CD4-positive, alpha-beta memory T cell (primary cell): ENCODE results near the gene TXNDC11. TPM values are rescaled to one million over a fixed set of nuclear protein-coding genes. Genes with fewer than 3 reads are reported as not detected.

Experiments used
- CTCF ChIA-PET: fragments of 350-600 bp; sonication (Branson Sonifier 250); formaldehyde crosslinking; loops from one replicate; lab custom pipeline; 2021; ENCODE audit warnings: inconsistent platforms; ENCODE audit not compliant: partially characterized antibody; lab: Charles Lee
- POLR2A ChIA-PET: fragments of 350-600 bp; sonication (Branson Sonifier 250); formaldehyde crosslinking; loops from one replicate; lab custom pipeline; 2021; ENCODE audit not compliant: partially characterized antibody; lab: Charles Lee
- DNase-seq, 5 donors: peaks; one replicate each; pipeline versions ENCODE4 v3.0.0 to v3.0.0-alpha.2; 2020 to 2022; ENCODE audit warnings: mixed read lengths in 1 of 5
- H3K27ac ChIP-seq: one replicate; pipeline ENCODE4 v1.7.0; 2013; ENCODE audit warnings: low read depth, low read length
- H3K27me3 ChIP-seq: 2 replicates; pipeline ENCODE4 v1.7.0; 2013; ENCODE audit warnings: mild to moderate bottlenecking, low read length, moderate library complexity; ENCODE audit not compliant: insufficient read depth
- H3K36me3 ChIP-seq: 2 replicates; pipeline ENCODE4 v1.7.0; 2013; ENCODE audit warnings: mild to moderate bottlenecking, low read length, moderate library complexity; ENCODE audit not compliant: insufficient read depth
- H3K4me1 ChIP-seq: 2 replicates; pipeline ENCODE4 v1.7.0; 2013; ENCODE audit warnings: mild to moderate bottlenecking, low read length, moderate library complexity; ENCODE audit not compliant: insufficient read depth
- H3K4me3 ChIP-seq, 2 donors: one replicate each; pipeline ENCODE4 v1.7.0; 2013; ENCODE audit warnings: low read length in 2 of 2, mild to moderate bottlenecking in 1 of 2
- H3K9me3 ChIP-seq, 2 donors: one replicate each; pipeline ENCODE4 v1.7.0; 2013; ENCODE audit warnings: low read length in 2 of 2, control low read depth in 1 of 2; ENCODE audit not compliant: control insufficient read depth in 1 of 2
- H3K27ac Mint-ChIP-seq, 7 donors: one replicate each; pipeline ENCODE4 v1.8.0; 2020 to 2021; ENCODE audit warnings: mixed read lengths in 7 of 7, mild to moderate bottlenecking in 6 of 7, inconsistent platforms in 3 of 7, moderate library complexity in 3 of 7
- H3K27me3 Mint-ChIP-seq, 2 donors: one replicate each; pipeline ENCODE4 v1.8.0; 2020 to 2021; ENCODE audit warnings: mixed read lengths in 2 of 2
- H3K36me3 Mint-ChIP-seq, 2 donors: one replicate each; pipeline ENCODE4 v1.8.0; 2020 to 2021; ENCODE audit warnings: mixed read lengths in 2 of 2, inconsistent platforms in 1 of 2, mild to moderate bottlenecking in 1 of 2
- H3K4me1 Mint-ChIP-seq, 4 donors: one replicate each; pipeline ENCODE4 v1.8.0; 2020 to 2021; ENCODE audit warnings: mixed read lengths in 4 of 4, mild to moderate bottlenecking in 1 of 4
- H3K4me3 Mint-ChIP-seq, 8 donors: one replicate each; pipeline ENCODE4 v1.8.0; 2020 to 2021; ENCODE audit warnings: mixed read lengths in 8 of 8, mild to moderate bottlenecking in 7 of 8, moderate library complexity in 6 of 8, inconsistent platforms in 3 of 8
- H3K9me3 Mint-ChIP-seq, 8 donors: one replicate each; pipeline ENCODE4 v1.8.0; 2020 to 2021; ENCODE audit warnings: mixed read lengths in 8 of 8, mild to moderate bottlenecking in 5 of 8, inconsistent platforms in 3 of 8, moderate library complexity in 1 of 8
- intact Hi-C: fragments of 100-400 bp; cut with micrococcal nuclease; formaldehyde crosslinking; loops from one replicate; pipeline ENCODE4 v1.15.1; 2023
- polyA plus RNA-seq, 2 donors: library from polyadenylated mRNA; unstranded; fragments of 300-500 nt; fragmentation: Illumina TruSeq; gene quantifications; one replicate each; pipeline ENCODE4 v1.2.3, GENCODE V29; 2021
- total RNA-seq, 2 experiments: library from RNA; stranded (reverse); gene quantifications; one replicate each; pipeline ENCODE4 v1.2.3, GENCODE V29; 2021

The TXNDC11 gene
- total and polyA plus RNA-seq, 4 experiments from 2014 or later, result 51.7 to 62.6 (median 57.3) TPM

DNA sequence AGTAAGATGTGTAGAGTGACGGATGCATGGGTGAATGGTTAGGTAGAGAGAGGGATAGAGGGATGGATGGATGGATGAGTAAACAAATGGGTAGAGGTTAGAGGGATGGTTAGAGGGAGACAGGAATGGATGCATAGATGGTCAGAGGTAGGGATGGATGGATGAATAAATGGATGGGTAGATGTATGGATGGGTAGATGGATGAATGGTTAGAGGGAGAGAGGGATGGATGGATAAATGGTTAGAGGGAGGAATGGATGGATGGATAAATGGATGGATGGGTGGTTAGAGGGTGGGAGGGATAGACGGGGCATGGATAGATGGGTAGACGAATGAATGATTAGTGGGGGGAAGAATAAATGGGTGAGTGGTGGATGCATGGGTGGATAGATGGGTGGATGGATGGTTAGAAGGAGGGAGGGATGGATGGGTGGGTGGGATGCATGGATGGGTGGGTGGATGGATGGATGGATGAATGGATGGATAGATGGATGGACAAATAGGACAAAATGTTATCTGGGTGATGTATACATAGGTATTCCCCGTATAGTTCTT is 103.6 kb downstream of the TXNDC11 start:
- intact Hi-C loops, result no loop called here
- POLR2A ChIA-PET, result interaction anchor here (0.7 to 4.4 kb wide), 3 partner anchors 17 to 311 kb away, joined by 3 to 26 read pairs (median 4); no protein-coding TSS in a partner anchor

GRCh38 chr16:11638140-11638539 is 104.5 kb downstream of the TXNDC11 start:
- Mint-ChIP-seq H3K4me3 (no peak overlapping the region), H3K36me3 (no peaks in the 10 kb centered on the region), H3K9me3 (no peaks in the 10 kb centered on the region), H3K4me1 (peaks cover 14 to 25% (median 24%) of the 10 kb centered on the region in 4 donors), H3K27ac (no peak overlapping the region), H3K27me3 (no peaks in the 10 kb centered on the region)
- CTCF ChIA-PET, result interaction anchor here (0.8 to 1.7 kb wide), 5 partner anchors 16 to 106 kb away, joined by 3 to 10 read pairs (median 4); partner anchors contain the start of gene LITAF
- POLR2A ChIA-PET, result interaction anchor here (0.6 to 4.4 kb wide), 3 partner anchors 17 to 310 kb away, joined by 3 to 26 read pairs (median 3); no protein-coding TSS in a partner anchor
- Histone ChIP-seq H3K27ac (no peak overlapping the region), H3K36me3 (no peaks in the 10 kb centered on the region), H3K4me3 (no peak overlapping the region), H3K4me1 (peaks cover 14% of the 10 kb centered on the region), H3K9me3 (no peaks in the 10 kb centered on the region), H3K27me3 (no peaks in the 10 kb centered on the region)
- intact Hi-C loops, result no loop called here
- DNase-seq, result no peak

More for the DNA sequence above, 103.6 kb downstream of the TXNDC11 start:
- Mint-ChIP-seq H3K36me3 (no peaks in the 10 kb centered on the region), H3K4me3 (no peak overlapping the region), H3K27me3 (no peaks in the 10 kb centered on the region), H3K9me3 (no peaks in the 10 kb centered on the region), H3K27ac (peak overlapping the region in 1 of 7 donors; percentile 7), H3K4me1 (peaks cover 9 to 20% (median 17%) of the 10 kb centered on the region in 4 donors)
- H3K27me3 ChIP-seq, result no peaks in the 10 kb centered on the region
- no peaks in the 10 kb centered on the region for H3K36me3 ChIP-seq
- no peak for DNase-seq
- peaks cover 14% of the 10 kb centered on the region for H3K4me1 ChIP-seq
- CTCF ChIA-PET, result interaction anchor here (0.8 to 11.1 kb wide), 14 partner anchors 9 to 108 kb away, joined by 3 to 206 read pairs (median 6); partner anchors contain the start of gene LITAF
- no peaks in the 10 kb centered on the region for H3K9me3 ChIP-seq
- H3K4me3 ChIP-seq, result no peak overlapping the region
- no peak overlapping the region for H3K27ac ChIP-seq

- POLR2A ChIA-PET, result interaction anchor here (4.4 kb wide), 1 partner anchor 16 kb away, joined by 26 read pairs; no protein-coding TSS in a partner anchor
- no peak overlapping the region for H3K4me3 ChIP-seq
- H3K4me1 Mint-ChIP-seq, result peaks cover 14 to 25% (median 22%) of the 10 kb centered on the region in 4 donors
- peak overlapping the region in 2 of 7 donors; percentile 36 to 47 for H3K27ac Mint-ChIP-seq
- H3K27ac ChIP-seq, result no peak overlapping the region
- H3K4me1 ChIP-seq, result peaks cover 14% of the 10 kb centered on the region
- no peaks in the 10 kb centered on the region for H3K27me3 Mint-ChIP-seq
- no peaks in the 10 kb centered on the region for H3K9me3 Mint-ChIP-seq
- intact Hi-C loops, result no loop called here
- no peak overlapping the region for H3K4me3 Mint-ChIP-seq
- no peaks in the 10 kb centered on the region for H3K9me3 ChIP-seq
- H3K36me3 Mint-ChIP-seq, result no peaks in the 10 kb centered on the region
- CTCF ChIA-PET, result interaction anchor here (1.0 to 2.0 kb wide), 5 partner anchors 10 to 107 kb away, joined by 3 to 10 read pairs (median 5); no protein-coding TSS in a partner anchor
- H3K27me3 ChIP-seq, result no peaks in the 10 kb centered on the region
- no peaks in the 10 kb centered on the region for H3K36me3 ChIP-seq
- no peak for DNase-seq
Measured at GRCh38 chr16:11637320-11637719, 105.3 kb downstream of the TXNDC11 start.

GRCh38 chr16:11636172-11636721 is 106.4 kb downstream of the TXNDC11 start:
- DNase-seq, result peak in 1 of 5 donors; percentile 8
- CTCF ChIA-PET, result interaction anchor here (1.0 to 2.6 kb wide), 5 partner anchors 9 to 106 kb away, joined by 3 to 8 read pairs (median 5); no protein-coding TSS in a partner anchor
- POLR2A ChIA-PET, result interaction anchor here (0.6 to 4.4 kb wide), 5 partner anchors 15 to 98 kb away, joined by 3 to 26 read pairs (median 3); partner anchors contain the start of gene LITAF
- H3K9me3 ChIP-seq, result no peaks in the 10 kb centered on the region
- no peak overlapping the region for H3K4me3 Mint-ChIP-seq
- H3K27ac ChIP-seq, result no peak overlapping the region
- peaks cover 12 to 21% (median 18%) of the 10 kb centered on the region in 4 donors for H3K4me1 Mint-ChIP-seq
- no peaks in the 10 kb centered on the region for H3K27me3 Mint-ChIP-seq
- no peak overlapping the region for H3K4me3 ChIP-seq
- H3K9me3 Mint-ChIP-seq, result no peaks in the 10 kb centered on the region
- H3K27me3 ChIP-seq, result no peaks in the 10 kb centered on the region
- intact Hi-C loops, result no loop called here
- no peaks in the 10 kb centered on the region for H3K36me3 ChIP-seq
- H3K4me1 ChIP-seq, result peaks cover 10% of the 10 kb centered on the region
- no peak overlapping the region for H3K27ac Mint-ChIP-seq
- no peaks in the 10 kb centered on the region for H3K36me3 Mint-ChIP-seq

DNA sequence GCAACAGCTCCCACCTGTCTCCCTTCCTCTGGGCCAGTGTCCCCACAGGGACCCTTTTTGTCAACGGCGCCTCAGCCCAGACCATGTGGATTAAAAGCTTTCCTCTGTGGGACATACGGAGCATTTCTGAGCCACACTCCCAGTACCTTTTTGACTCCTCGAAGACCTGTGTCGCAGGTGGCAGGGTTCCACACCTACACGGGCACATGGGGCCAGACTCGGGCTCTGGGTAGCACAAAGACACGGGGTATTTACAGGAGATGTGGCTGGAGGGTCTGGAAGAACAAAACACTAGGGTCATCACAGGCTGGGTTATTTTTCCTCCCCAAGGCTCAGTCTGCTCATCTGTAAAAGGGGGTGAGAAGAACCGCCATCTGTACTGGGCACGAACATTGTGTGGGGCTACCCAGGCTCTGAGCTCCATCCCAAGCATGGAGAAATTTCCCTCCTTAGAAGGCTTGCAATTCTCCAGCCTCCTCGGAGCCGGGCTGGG is 106.9 kb downstream of the TXNDC11 start:
- Mint-ChIP-seq H3K27me3 (no peaks in the 10 kb centered on the region), H3K27ac (no peak overlapping the region), H3K9me3 (no peaks in the 10 kb centered on the region), H3K4me1 (peaks cover 12 to 19% (median 15%) of the 10 kb centered on the region in 4 donors), H3K36me3 (no peaks in the 10 kb centered on the region), H3K4me3 (no peak overlapping the region)
- DNase-seq, result no peak
- Histone ChIP-seq H3K27ac (no peak overlapping the region), H3K4me1 (peaks cover 5% of the 10 kb centered on the region), H3K9me3 (no peaks in the 10 kb centered on the region), H3K27me3 (no peaks in the 10 kb centered on the region), H3K4me3 (no peak overlapping the region), H3K36me3 (no peaks in the 10 kb centered on the region)
- CTCF ChIA-PET, result interaction anchor here (1.0 to 2.6 kb wide), 5 partner anchors 9 to 105 kb away, joined by 3 to 8 read pairs (median 6); no protein-coding TSS in a partner anchor
- POLR2A ChIA-PET, result interaction anchor here (1.1 to 4.4 kb wide), 4 partner anchors 15 to 76 kb away, joined by 3 to 26 read pairs (median 4); partner anchors contain the start of gene LITAF
- intact Hi-C loops, result no loop called here

- H3K27me3 Mint-ChIP-seq, result no peaks in the 10 kb centered on the region
- H3K36me3 ChIP-seq, result no peaks in the 10 kb centered on the region
- no peak for DNase-seq
- intact Hi-C loops, result no loop called here
- no peaks in the 10 kb centered on the region for H3K27me3 ChIP-seq
- no peaks in the 10 kb centered on the region for H3K4me1 ChIP-seq
- H3K9me3 ChIP-seq, result no peaks in the 10 kb centered on the region
- H3K4me3 ChIP-seq, result no peak overlapping the region
- H3K4me1 Mint-ChIP-seq, result peaks cover 12 to 18% (median 14%) of the 10 kb centered on the region in 4 donors
- ChIA-PET CTCF (interaction anchor here (1.4 to 2.6 kb wide), 3 partner anchors 14 to 105 kb away, joined by 5 to 8 read pairs (median 6); no protein-coding TSS in a partner anchor), POLR2A (interaction anchor here (1.2 to 4.4 kb wide), 3 partner anchors 14 to 49 kb away, joined by 3 to 26 read pairs (median 4); partner anchors contain the start of gene LITAF)
- no peak overlapping the region for H3K4me3 Mint-ChIP-seq
- no peak overlapping the region for H3K27ac ChIP-seq
- no peaks in the 10 kb centered on the region for H3K9me3 Mint-ChIP-seq
- no peaks in the 10 kb centered on the region for H3K36me3 Mint-ChIP-seq
- no peak overlapping the region for H3K27ac Mint-ChIP-seq
Measured at GRCh38 chr16:11635113-11635652, 107.5 kb downstream of the TXNDC11 start.
